Measurements from ENCODE around the gene LINC01488.

DNA sequence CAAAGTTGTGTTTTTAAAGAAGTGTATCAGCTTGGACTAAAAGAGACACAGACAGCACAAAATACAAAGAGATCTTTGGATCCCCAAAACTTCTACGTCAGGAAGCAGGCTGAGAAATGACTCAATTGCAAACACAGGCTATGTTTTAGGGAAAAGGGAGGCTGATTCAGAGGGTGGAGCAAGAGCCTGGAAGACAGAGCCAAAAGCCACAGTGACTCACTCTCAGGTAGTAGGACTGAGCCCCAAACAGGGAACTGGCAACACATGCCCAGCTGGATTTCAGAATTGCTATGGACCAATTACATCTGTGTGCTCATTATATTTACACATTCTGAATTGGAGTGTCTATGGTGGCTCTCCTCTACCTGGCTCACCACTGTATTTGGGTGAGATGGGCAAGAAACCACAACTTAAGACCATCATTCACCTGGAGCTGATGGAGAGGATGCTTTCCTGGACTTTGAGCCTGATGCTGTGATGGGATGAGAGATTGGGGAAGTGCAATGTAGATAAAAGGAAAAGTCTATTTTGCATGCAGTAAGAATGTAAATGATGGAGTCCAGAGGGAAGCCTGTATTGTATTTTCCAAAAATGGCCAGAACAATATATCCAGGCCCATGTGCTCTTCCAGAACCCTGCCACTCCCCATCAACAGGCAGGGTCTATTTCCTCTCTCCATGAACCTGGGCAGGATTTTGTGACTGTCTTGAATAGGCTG is 20.8 kb upstream of the LINC01488 start:
- TF ChIP-seq, protein P1, sequence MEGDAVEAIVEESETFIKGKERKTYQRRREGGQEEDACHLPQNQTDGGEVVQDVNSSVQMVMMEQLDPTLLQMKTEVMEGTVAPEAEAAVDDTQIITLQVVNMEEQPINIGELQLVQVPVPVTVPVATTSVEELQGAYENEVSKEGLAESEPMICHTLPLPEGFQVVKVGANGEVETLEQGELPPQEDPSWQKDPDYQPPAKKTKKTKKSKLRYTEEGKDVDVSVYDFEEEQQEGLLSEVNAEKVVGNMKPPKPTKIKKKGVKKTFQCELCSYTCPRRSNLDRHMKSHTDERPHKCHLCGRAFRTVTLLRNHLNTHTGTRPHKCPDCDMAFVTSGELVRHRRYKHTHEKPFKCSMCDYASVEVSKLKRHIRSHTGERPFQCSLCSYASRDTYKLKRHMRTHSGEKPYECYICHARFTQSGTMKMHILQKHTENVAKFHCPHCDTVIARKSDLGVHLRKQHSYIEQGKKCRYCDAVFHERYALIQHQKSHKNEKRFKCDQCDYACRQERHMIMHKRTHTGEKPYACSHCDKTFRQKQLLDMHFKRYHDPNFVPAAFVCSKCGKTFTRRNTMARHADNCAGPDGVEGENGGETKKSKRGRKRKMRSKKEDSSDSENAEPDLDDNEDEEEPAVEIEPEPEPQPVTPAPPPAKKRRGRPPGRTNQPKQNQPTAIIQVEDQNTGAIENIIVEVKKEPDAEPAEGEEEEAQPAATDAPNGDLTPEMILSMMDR (IDR thresholded peaks at IDR 0.05) = no peak
- TF ChIP-seq POLR2A (IDR thresholded peaks at IDR 0.05) = no peak
